Measurements from ENCODE around the gene SIDT1.

Gene SIDT1

DNA sequence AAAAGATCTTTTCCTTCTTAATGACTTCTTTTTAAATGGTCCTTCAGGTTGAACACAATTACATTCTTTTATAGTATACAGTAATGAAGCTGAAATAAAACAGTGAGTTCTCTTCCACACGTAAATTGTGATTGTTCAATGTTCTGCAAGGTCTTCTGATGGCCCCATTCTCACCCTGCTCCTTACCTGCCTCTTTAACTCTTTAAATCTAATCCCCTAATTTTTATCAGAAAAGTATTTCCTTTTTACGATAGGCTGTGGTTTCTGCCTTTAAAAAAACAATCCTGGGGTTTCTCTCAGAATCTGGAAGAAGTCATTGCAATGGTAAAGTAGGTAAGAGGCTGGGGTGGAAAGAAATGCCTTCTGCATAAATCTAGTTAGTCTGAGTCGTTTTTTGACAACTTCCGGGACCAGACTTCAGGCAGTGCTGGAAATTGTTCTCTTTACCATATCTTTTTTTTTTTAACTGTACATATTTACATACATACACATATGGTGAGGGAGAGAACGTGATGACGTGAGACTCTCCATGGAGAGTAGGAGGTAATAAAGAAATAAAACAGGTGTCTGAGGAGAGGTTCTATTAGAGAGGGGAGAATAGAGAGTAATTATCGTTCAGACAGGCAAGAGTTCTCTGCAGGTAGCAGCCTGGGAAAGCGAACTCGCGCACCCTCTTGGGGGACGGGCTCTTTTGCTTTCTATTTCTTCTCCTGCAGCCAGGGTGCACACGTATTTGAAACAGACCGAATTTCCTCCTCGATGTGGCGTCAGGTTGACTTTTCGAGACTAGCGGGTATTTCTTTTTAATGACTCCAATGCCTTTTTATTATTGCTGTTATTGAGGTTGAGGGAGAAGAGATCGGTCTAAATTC lies at the start of gene SIDT1:
SIDT1 (plus strand) TSS at position 730 of the 872 bp plus-strand sequence. CDS start 467 bp downstream, outside the sequence.
- DNase-seq (ENCODE audit: low read depth), result no peak

DNA sequence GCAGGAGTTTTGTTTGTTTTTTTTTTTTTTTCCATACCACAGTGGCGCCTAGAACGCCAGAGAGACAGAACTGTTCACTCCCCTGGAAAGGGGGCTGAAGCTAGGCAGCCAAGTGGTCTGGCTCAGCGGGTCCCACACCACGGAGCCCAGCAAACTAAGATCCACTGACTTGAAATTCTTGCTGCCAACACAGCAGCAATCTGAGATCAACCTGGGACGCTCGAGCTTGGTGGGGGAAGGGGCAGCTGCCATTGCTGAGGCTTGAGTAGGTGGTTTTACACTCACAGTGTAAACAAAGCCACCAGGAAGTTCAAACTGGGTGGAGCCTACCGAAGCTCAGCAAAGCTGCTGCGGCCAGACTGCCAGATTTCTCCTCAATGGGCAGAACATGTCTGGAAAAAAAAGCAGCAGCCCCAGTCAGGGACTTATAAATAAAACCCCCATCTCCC lies 47.2 kb upstream of the SIDT1 start:
- DNase-seq (ENCODE audit: low read depth), result no peak

DNA sequence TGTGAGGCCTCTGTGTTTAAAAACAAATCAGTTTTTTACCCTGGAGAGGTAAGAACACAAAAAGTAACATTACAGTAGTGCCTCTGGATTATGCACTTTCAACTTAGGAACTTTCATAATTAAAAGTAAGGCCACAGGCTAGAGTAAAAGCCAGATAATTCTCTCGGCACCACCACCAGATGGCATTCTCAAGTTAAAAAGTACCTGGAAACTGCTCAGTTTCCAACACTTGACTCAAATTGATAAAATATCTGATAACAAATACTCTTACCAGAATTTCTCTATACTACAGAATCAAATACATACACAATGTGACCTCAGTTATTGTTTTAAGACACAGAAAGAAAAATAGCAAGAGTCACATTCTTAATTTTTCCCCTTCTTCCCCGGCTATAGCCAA lies 37.3 kb upstream of the SIDT1 start:
- no peak for DNase-seq (ENCODE audit: low read depth)

DNA sequence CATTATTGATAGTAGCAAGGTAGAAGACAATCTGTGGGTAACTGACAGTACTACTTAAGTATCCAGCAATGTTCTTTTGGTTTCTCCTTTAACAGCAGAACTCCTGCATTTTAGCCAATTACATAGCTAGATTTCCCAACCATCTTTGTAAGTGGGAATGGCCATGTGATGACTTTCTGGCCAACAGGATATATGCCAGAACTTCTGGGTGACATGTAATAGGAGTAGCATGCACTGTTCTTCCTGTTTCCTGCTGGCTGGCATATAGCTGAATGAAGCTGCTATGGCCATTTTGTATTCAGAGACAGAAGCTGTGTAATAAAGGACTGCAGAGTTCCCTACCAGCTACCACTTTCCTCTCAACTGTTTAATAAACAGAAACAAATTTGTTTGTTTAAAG lies 35.4 kb upstream of the SIDT1 start:
- no peak for DNase-seq (ENCODE audit: low read depth)

DNA sequence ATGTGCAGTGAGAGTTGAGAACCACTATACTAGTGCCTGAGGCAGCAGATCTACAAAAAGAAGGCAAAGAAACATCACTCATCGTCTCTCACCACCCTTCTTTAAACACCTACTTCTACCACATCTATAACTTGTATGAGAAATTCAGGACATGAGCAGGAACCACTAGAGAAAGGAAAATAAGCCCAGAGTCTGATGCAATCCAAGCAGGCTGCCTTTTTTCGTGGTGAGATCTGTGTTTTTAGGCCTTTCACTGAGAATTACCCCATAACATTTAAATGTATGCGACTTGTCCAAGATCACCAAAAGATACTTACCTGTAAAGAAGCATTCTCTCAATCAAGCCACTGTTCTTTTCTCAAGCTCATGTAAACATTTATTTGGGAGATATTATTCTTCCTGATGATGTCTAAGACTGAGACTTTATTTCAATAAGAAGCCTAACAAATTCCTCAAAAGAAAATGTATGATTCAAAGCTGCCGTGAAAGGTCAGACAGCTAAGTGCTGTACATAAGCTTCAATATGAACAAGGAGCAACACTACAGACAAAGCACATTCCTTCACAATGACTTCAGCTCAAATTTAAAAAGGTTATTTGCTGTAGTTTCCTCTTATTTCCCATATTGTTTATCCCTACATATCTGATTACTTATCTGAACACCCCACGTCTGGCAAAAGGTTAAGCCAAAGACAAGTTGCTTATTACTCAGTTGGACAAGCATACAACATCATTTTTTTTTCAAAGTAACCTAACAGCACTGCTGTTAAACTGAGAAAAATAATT lies 33.9 kb upstream of the SIDT1 start:
- DNase-seq (ENCODE audit: low read depth), result no peak

DNA sequence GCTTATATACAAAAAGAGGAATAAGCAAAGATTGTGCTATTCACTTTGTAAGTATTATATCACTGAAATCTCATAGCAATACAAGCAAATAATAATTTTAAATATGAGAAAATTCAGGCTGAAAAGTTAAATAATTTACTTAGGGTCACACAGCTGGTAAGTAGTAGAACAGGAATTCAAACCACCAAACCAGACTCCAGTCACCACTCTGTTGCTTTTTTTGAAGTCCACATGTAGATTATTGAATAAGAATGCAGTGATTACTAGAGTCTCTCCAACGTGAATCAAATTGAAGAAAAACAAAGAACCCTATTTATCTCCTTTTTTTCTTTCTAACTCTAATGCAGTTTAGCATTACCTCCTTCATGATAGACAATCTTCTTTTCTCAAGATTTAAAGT lies 33.3 kb upstream of the SIDT1 start:
- DNase-seq (ENCODE audit: low read depth), result no peak

DNA sequence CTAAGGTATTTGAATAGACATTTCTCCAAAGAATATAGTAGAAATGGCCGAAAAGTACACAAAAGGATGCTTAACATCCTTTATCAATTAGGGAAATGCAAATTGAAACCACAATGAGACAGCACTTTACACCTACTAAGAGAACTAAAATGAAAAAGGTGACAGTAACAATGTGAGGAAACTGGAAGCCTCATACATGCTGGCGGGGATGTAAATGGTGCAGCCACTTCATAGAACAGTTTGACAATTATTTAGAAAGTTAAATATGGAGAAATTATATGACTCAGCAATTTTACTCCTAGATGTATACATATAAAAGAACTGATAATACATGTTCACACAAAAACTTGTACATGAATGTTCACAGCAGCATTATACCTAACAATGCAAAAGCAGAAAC lies 30.8 kb upstream of the SIDT1 start:
- no peak for DNase-seq (ENCODE audit: low read depth)

DNA sequence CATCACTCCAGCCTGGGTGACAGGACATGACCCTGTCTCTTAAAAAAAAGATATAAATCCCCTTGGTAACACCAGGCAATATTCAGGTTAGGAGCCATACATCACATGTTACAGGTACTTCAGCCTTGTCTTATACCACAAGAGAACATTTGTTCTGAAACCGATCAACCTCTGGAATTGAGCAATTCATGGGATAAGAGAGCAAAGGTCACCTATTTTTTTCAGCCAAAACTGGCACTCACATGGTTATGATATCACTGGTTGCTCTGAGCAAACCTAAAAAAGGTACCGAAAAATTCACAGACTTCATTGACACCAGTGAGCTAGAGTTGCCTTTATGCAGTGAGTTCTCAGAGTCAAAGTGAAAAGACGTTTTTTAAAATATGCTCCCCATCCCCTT lies 26.5 kb upstream of the SIDT1 start:
- DNase-seq (ENCODE audit: low read depth), result no peak

DNA sequence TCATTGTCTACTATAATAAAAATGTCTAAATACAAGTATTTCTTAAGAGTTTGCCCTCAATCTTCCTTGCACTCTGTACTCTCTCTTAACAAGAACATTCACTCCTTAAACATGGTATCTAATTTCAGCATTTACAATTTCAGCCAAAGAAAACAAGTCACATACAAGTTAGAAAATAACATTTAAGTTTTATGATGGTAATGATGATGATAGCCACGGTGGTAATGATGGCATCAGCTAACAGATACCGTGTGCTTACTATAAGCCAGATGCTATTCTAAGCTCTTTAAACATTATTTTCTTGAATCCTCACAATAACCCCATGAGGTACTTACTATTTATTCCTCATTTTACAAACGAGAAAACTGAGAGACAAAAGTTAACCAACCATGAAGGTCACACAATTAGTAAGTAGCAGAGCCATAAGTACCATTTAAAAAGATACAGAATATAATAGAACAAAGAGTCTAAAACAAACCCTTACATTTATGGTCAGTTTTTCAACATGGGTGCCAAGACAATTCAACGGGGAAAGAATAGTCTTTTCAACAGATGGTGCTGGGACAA lies 24.8 kb upstream of the SIDT1 start:
- DNase-seq (ENCODE audit: low read depth), result no peak

DNA sequence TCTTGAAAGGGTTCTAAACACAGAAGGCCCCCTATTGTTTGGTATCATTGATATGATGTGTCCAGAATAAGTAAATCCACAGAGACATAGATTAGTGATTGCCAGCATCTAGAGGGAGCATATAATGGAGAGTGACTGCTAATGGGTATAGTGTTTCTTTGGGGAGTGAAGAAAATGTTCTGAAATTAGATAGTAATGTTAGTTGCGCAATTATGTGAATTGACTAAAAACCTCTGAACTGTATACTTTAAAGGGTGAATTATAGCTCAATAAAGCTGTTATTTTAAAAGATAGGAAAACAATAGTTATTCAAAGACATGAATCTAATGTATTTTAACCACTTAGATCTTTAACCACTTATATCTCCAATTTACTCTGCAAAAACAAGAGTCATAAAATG lies 23.4 kb upstream of the SIDT1 start:
- no peak for DNase-seq (ENCODE audit: low read depth)

DNA sequence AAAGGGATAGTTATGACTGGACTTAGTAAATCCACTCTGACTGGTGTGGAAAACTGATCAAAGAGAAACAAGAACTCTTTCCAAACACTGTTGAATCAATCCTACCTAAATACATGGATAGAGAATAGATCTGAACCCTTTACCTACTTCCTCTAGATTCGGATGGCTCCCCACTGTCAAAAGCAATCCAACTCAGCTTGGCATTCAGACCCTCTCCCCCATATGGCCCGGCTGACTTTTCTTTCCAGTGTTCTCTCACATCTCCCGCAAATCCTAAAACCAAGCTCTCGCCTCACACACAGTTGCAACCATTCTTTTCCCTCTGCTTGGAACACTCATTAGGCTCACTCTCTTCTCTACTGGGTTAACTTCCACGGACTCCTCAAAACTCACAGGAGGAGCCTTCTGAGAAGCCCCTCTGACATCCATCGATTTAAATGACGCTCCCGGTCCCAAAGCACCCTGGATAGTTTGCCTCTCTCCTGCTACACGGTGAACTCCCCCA lies 18.0 kb upstream of the SIDT1 start:
- DNase-seq (ENCODE audit: low read depth), result no peak

DNA sequence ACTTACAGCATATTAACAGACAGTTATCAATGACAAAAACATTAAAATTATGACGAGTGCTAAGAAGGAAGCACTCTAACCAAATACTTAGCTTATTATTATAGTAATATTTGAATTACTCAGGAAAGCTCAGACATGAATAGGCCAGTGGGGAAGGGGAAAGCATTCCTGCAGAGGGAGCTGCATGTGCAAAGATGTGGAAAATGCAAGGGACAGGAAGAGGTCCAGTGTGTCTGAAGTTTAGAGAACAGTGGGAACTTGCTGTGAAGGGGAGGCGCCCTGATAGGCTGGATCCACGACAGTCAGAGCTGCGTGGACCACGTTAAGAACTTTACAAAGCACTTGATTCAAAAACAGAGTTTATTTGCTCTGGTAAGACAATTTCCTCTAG lies 16.2 kb upstream of the SIDT1 start:
- DNase-seq (ENCODE audit: low read depth), result no peak

DNA sequence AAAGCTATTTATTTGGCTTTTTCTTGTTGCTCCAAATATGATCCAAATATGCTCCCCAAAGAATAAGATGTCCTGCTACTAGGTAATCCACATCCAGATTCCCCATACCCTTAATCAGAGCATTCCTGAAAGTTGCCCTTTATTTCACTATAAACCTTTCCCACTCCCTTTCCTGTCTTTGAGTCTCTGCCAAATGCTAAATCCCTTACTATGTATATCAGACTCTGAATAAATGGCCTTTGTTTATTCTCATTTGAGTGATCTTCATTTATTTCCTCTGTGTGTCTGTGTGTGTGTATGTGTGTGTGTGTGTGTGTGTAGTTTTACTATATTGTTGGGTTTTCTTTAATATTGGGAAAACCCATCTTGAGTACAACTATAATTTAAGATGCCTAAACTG lies 10.4 kb upstream of the SIDT1 start:
- DNase-seq (ENCODE audit: low read depth), result no peak

DNA sequence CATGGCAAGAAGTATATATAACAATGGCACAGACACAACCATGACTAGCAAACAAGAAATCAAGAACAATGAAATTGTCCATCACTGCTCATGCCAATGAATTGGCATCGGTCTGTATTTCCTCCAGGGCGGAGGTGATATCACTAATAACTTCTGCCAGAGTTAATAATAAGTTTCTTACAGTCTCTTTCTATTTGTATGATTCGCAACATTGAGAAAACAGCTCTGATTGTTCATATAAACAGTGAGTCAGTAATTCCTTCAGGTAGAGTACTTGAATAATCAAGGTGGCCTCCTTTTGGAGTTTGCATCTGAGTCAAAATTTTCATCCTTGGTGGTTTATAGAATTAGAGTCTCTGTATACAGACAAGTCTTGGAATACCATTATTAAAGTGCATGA lies 9.1 kb upstream of the SIDT1 start:
- no peak for DNase-seq (ENCODE audit: low read depth)

DNA sequence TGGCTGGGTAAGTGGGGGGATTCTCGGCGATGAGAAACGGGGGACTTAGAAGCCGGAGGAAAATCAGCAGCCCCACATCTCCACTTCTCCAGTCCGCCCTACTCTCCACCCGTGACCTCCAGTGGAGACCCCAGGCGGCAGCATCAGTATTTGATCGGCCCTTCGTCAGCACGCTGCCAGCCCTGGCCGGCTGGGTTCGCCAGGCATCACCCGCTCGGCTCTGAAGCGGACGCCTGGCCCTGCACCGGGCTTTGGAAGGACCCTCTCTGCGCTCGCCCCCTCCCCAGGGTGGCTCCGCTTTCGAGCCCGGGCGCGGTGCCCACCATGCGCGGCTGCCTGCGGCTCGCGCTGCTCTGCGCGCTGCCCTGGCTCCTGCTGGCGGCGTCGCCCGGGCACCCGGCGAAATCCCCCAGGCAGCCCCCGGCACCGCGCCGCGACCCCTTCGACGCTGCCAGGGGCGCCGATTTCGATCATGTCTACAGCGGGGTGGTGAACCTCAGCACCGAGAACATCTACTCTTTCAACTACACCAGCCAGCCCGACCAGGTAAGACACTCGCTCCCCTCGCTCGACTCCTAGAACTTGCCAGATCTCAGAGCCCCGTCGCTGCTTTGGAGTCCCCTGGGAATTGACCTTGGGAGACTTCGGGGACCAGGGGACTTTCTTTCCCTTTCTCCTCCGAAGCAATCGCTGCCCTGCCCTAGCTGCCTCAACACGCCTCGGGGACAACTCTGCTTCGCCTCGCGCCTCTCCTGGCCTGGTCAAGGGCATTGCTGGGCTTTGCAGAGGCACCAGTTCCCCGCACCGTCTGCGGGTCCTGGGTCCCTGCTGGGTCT lies 561 bp downstream of the SIDT1 start:
- DNase-seq (ENCODE audit: low read depth), result no peak

DNA sequence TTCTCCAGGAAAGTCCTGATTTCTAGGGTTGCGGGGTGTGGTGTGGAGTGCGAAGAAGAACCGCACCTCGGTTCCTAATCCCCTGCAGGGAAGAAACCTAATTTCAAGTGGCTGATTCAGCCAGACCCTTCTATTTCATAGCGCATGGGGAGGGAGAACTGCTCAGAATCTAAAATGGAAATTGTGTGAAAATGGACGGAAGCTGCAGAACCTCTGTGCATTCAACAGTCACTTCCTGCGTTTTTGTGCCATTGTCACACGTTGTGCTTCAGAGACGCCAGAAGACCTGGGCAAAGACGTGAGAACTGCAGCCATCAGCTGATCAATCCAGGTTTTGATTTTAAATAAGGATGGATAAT lies 1.2 kb downstream of the SIDT1 start:
- DNase-seq (ENCODE audit: low read depth), result no peak

DNA sequence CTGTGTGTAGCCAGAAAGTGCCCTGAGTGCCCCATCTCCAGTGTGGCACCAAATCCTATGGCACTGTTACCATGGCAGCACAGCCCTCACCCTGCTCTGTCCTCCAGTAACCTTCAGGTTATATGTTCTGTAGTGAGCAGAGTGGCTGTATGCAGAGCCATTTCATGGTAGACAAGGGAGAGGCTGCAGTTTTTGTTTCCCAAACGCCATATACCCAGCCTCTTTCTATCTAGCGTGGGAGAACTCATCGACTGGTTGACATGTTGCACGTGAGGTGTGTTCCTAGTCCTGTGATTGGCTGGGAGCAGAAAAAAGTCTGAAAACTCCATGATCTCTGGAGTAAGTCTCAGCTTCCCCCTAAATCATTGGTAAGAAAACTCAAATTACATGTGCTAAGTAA lies 2.0 kb downstream of the SIDT1 start:
- DNase-seq (ENCODE audit: low read depth), result no peak

DNA sequence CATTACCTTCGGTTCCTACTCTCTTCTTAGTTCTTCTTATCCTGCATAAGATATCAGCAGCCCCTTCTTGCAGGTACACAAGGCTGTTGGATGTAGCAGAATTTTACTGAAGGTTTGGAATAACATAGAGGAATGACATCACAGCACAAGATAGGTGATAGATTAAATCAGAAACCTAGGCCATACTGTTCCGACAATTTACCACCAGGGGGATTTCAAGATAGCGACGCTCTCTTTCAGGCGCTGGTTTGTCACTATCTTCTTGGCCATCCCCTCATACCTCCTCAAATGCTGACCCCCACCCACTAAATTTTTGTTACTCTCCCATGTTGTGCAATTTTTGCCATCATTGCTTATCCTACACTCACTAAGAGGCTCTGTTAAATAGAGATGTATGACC lies 3.5 kb downstream of the SIDT1 start:
- no peak for DNase-seq (ENCODE audit: low read depth)

DNA sequence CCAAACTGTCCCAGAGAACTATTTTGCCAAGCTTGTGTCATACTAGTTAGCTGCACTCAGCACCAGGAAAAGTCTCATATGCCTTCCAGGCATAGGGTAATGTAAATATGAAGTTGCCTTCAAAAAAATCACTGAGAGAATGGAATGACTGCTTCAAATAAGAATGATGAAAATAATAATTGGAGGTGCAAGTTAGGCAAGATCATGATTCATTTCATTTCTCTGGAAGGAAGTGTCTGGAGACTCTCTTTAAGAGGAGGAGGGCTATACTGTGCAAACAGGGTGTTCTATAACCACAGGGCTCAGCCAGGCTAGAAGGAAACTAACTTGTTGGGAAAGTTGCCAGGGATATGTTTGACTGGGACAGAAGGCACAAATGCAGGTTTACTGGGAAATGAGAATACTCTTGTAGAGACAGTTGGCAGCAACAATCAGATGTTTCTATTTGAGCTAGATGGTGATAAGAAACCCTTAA lies 4.3 kb downstream of the SIDT1 start:
- DNase-seq (ENCODE audit: low read depth), result no peak

DNA sequence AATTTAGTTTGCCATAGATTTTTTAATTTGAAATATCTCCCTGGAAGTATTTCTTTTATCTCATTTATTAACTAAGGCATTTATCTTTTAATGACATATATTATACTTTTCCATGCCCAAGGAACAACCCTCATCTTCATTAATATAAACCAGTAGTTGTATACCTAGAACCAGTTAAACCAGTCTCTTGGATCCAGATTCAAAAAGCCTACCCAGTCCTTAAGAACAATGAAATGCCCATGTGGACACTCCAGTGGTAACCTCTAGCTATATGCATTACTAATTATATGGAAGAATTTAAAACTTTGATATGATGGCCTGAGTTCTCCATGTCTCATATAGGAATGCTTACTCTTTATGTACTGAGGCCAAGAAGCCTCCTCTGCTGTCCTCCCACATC lies 4.8 kb downstream of the SIDT1 start:
- DNase-seq (ENCODE audit: low read depth), result no peak

DNA sequence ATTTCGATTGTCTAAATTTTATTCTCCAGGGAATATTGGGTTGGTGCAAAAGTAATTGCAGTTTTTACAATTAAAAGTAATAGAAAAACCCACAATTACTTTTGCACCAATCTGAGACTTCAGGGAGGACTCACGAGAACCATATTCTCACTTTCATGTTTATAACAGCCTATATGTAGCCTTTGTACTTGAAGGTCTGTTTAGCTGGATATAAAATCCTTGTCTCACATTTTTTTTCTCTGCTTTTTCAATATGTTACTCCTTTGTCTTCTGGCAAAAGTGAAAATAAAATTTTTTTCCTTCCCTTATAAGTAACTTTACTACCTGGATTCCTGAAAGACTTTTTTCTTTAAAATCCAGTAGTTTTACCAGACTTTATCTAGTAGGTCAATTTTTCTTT lies 9.2 kb downstream of the SIDT1 start:
- no peak for DNase-seq (ENCODE audit: low read depth)

DNA sequence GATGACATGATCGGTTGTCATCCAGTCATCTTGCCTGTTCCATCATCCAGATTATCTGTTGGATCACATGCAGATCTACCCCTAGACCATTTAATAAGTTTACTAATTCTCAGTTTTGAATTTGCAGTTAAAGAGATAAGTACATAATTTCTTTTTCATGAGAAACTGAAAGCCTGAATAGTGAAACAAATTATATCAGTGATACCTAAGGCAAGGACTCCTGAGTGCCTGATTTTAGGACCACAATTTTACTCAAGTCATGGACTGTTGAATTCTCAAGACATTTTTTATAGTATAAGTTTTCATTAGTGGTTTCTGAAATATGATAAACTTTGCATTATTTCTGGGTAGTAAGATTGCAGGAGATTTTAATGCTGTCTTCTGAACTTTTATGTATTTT lies 13.2 kb downstream of the SIDT1 start:
- no peak for DNase-seq (ENCODE audit: low read depth)
